K562 (cell line): ENCODE measurements around the gene FLOT2. TPM values are rescaled to one million over a fixed set of nuclear protein-coding genes. Genes with fewer than 3 reads are reported as not detected.
A peak's percentile ranks its signal among the peaks of the same experiment; 100 is the strongest.

Source experiments
- BRF1 ChIP-seq: IDR thresholded peaks from 3 replicates; pipeline ENCODE4 v1.6.1; 2011; ENCODE audit warnings: borderline replicate concordance, mild to moderate bottlenecking; ENCODE audit not compliant: insufficient read length; ENCODE audit errors: extremely low read depth
- CC2D1A ChIP-seq: fragments of 450-650 bp; IDR thresholded peaks from 2 replicates; pipeline ENCODE4 v1.6.1; 2017; ENCODE audit warnings: mild to moderate bottlenecking
- CHD2 ChIP-seq: IDR thresholded peaks from 2 replicates; pipeline ENCODE4 v1.6.1; 2011; ENCODE audit warnings: low read depth, low read length
- E2F8 ChIP-seq: fragments of 450-650 bp; IDR thresholded peaks from 2 replicates; pipeline ENCODE4 v1.7.1; 2018; ENCODE audit warnings: mild to moderate bottlenecking, low read depth; ENCODE audit not compliant: partially characterized antibody
- FOXJ2 ChIP-seq: fragments of 200-800 bp; sonication (Bioruptor generic); IDR thresholded peaks from 2 replicates; pipeline ENCODE4 v1.6.1; 2016; ENCODE audit warnings: missing genetic modification characterization, missing compliant biosample characterization
- HDAC2 ChIP-seq: fragments of 450-650 bp; IDR thresholded peaks from 2 replicates; pipeline ENCODE4 v1.6.1; 2016; ENCODE audit warnings: mild to moderate bottlenecking
- KAT2B ChIP-seq: IDR thresholded peaks from one replicate; pipeline ENCODE4 v1.6.1; 2012; ENCODE audit warnings: low read depth, mild to moderate bottlenecking, control low read depth, inconsistent platforms, low read length, moderate library complexity
- MEIS2 ChIP-seq: fragments of 450-650 bp; IDR thresholded peaks from 2 replicates; pipeline ENCODE4 v1.6.1; 2014; ENCODE audit warnings: mild to moderate bottlenecking; ENCODE audit not compliant: partially characterized antibody
- SREBF2 ChIP-seq: sonication (generic); formaldehyde crosslinking; IDR thresholded peaks from 2 replicates; pipeline ENCODE4 v1.4.0; 2020; ENCODE audit warnings: mild to moderate bottlenecking, missing genetic modification reagents
- TAF15 ChIP-seq: fragments of 200-400 bp; formaldehyde crosslinking; IDR thresholded peaks from 2 replicates; pipeline ENCODE4 v1.6.1; 2017; ENCODE audit warnings: mild to moderate bottlenecking, low read depth, low read length, moderate library complexity
- TARDBP ChIP-seq: fragments of 450-650 bp; IDR thresholded peaks from 2 replicates; pipeline ENCODE4 v1.6.1; 2016
- ZBTB33 ChIP-seq: sonication (generic); formaldehyde crosslinking; IDR thresholded peaks from 2 replicates; pipeline ENCODE4 v1.8.1; 2023; ENCODE audit warnings: mild to moderate bottlenecking, missing genetic modification reagents
- polyA plus RNA-seq, 8 experiments: library from polyadenylated mRNA; depleted of rRNA in 4 of 8; stranded (reverse) in 5 of 8; unstranded in 3 of 8; fragments of >200 nt; fragmentation: Nextera tagmentation in 2 of 8; fragmentation: Illumina TruSeq in 1 of 8; extraction: Ambion mirVana in 2 of 8; extraction: Trizol in 1 of 8; gene quantifications; 2 replicates each; pipeline versions ENCODE4 v1.2.1 to v1.2.3, GENCODE V29; 2011 to 2014; ENCODE audit warnings: inconsistent platforms in 1 of 8, missing spikeins in 1 of 8
- total RNA-seq, 7 experiments: library from RNA; depleted of rRNA in 6 of 7; stranded (reverse); fragments of >200 nt in 6 of 7; fragmentation: Illumina TruSeq in 2 of 7; extraction: Trizol in 2 of 7; gene quantifications; 2 replicates each; pipeline versions ENCODE4 v1.2.1 to v1.2.3, GENCODE V29; 2011 to 2021; ENCODE audit warnings: low replicate concordance in 1 of 7
- TF ChIP-seq, protein P1 (sequence below): fragments of 450-650 bp; IDR thresholded peaks from 2 replicates; pipeline ENCODE4 v1.6.1; 2016; ENCODE audit warnings: low read depth, mild to moderate bottlenecking, moderate library complexity
- TF ChIP-seq, protein P2 (sequence below), 3 experiments: fragments of 200-800 bp in 1 of 3; sonication (Bioruptor generic) in 1 of 3; sonication (generic) in 1 of 3; formaldehyde crosslinking in 1 of 3; IDR thresholded peaks; 2 replicates each; pipeline versions ENCODE4 v1.6.1 to v1.8.0; 2016 to 2022; ENCODE audit warnings: mild to moderate bottlenecking in 2 of 3, missing compliant biosample characterization in 2 of 3, missing genetic modification characterization in 2 of 3, missing genetic modification reagents in 1 of 3
- TF ChIP-seq, protein P3 (sequence below): IDR thresholded peaks from 2 replicates; pipeline ENCODE4 v1.6.1; 2014; ENCODE audit warnings: antibody characterized with exemption
- TF ChIP-seq, protein P4 (sequence below): sonication (generic); formaldehyde crosslinking; IDR thresholded peaks from 2 replicates; pipeline ENCODE4 v1.8.0; 2022; ENCODE audit warnings: missing genetic modification reagents, mild to moderate bottlenecking, borderline replicate concordance

Gene FLOT2
- total and polyA plus RNA-seq, 9 of the 15 experiments (the other 6 are each of a cell fraction or from before 2014, with no cell fraction given) = 17.5 to 138 (median 41.7) TPM

DNA sequence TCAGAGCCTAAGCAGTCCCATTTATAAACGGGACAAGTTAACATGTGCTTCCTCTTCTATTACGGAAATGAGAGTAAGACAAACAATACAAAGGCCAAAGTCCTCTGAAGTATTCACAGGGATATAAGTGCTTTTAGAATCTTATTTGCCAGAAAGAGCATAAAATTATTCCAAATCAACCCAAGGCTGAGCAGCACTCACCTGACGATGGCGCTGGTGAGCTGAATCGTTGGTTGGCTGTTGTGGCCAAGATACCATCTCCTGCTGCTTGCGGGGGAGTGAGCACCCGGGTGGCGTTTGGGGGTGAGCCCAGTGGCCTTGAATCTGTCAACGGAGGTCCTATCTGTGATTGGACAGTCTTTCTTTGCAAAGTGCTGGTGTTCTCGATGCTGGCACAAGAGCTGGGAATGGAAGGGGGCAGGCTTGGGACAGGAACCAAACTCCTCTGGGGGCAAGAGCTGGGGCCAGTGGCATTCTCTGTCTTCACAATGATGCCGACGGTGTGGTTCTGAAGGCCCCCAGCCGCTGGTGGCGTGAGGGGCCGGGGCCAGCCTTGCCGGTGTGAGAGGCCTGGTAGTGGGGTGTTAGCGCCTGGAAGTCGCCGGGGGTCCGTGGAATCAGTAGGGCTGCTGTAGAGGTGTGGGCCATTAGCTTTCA is 14.9 kb upstream of the FLOT2 start (continued):
- no peak for TF ChIP-seq E2F8
- TF ChIP-seq, protein P1, sequence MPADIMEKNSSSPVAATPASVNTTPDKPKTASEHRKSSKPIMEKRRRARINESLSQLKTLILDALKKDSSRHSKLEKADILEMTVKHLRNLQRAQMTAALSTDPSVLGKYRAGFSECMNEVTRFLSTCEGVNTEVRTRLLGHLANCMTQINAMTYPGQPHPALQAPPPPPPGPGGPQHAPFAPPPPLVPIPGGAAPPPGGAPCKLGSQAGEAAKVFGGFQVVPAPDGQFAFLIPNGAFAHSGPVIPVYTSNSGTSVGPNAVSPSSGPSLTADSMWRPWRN = peak; percentile 78
- no peak for TF ChIP-seq TAF15
- 0 out of 2 replicates have a peak, but pooled peaks have one; percentile 44 for TF ChIP-seq FOXJ2 (tag)
- peak; percentile 80; the same call in 1 of the 2 replicates for TF ChIP-seq HDAC2
- TF ChIP-seq, protein P2, sequence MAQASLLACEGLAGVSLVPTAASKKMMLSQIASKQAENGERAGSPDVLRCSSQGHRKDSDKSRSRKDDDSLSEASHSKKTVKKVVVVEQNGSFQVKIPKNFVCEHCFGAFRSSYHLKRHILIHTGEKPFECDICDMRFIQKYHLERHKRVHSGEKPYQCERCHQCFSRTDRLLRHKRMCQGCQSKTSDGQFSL (CRISPR knock-in tag; IDR thresholded peaks at IDR 0.05) = no peak
- TF ChIP-seq, protein P2 (tag; IDR thresholded peaks at IDR 0.05) = peak in 1 of 2 experiments; percentile 43; a peak in 1 of 4 replicates
- TF ChIP-seq SREBF2 (CRISPR knock-in tag) = no peak
- no peak for TF ChIP-seq ZBTB33 (CRISPR knock-in tag)
- peak; percentile 96 for TF ChIP-seq MEIS2
- TF ChIP-seq BRF1 = no peak
- peak; percentile 51; the same call in 1 of the 2 replicates for TF ChIP-seq TARDBP
- TF ChIP-seq, protein P3, sequence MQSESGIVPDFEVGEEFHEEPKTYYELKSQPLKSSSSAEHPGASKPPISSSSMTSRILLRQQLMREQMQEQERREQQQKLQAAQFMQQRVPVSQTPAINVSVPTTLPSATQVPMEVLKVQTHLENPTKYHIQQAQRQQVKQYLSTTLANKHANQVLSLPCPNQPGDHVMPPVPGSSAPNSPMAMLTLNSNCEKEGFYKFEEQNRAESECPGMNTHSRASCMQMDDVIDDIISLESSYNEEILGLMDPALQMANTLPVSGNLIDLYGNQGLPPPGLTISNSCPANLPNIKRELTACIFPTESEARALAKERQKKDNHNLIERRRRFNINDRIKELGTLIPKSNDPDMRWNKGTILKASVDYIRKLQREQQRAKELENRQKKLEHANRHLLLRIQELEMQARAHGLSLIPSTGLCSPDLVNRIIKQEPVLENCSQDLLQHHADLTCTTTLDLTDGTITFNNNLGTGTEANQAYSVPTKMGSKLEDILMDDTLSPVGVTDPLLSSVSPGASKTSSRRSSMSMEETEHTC = no peak
- TF ChIP-seq, protein P4, sequence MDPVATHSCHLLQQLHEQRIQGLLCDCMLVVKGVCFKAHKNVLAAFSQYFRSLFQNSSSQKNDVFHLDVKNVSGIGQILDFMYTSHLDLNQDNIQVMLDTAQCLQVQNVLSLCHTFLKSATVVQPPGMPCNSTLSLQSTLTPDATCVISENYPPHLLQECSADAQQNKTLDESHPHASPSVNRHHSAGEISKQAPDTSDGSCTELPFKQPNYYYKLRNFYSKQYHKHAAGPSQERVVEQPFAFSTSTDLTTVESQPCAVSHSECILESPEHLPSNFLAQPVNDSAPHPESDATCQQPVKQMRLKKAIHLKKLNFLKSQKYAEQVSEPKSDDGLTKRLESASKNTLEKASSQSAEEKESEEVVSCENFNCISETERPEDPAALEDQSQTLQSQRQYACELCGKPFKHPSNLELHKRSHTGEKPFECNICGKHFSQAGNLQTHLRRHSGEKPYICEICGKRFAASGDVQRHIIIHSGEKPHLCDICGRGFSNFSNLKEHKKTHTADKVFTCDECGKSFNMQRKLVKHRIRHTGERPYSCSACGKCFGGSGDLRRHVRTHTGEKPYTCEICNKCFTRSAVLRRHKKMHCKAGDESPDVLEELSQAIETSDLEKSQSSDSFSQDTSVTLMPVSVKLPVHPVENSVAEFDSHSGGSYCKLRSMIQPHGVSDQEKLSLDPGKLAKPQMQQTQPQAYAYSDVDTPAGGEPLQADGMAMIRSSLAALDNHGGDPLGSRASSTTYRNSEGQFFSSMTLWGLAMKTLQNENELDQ (CRISPR knock-in tag) = no peak
- TF ChIP-seq CHD2 = no peak
- TF ChIP-seq KAT2B = no peak
- peak; percentile 49; the same call in 1 of the 2 replicates for TF ChIP-seq CC2D1A
